ENCODE data around the gene RPL13. TPM values are rescaled to one million over a fixed set of nuclear protein-coding genes. Genes with fewer than 3 reads are reported as not detected.
A peak's percentile ranks its signal among the peaks of the same experiment; 100 is the strongest.

The RPL13 gene
- total and polyA plus RNA-seq, 2 of the 13 experiments (the other 11 are each of a cell fraction or from before 2014, with no cell fraction given) = 2,988 to 4,411 TPM

DNA sequence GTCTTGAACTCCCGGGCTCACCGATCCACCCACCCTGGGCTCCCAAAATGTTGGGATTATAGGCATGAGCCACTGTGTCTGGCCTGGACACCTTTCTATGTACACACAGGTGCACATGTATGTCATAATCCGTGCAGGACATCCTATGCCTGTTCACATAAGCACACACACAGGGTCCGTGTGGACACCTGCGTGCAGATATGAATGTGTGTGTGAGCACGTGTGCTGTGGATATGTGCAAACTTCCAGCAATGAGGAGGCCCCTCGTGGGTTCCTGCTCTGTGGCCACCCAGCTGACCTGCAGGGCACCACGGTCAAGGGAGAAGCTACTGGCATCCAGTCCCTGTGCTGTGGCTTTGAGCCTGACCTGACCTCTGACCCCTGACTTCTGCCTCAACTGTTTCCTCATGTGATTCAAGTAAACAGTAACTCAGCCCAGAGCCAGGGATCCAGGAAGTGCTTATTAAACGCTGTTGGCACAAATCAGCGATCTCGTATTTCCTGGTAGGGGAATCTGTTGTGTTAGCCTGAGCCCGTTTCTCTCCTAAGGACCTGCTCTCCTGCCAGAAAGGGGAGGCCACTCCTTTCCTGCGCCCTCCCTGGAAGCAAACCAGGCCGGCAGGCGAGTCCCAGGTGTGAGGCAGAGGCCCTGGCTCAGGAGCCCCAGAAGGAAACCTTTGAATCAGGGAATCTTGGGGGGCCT lies 21.5 kb downstream of the RPL13 start (continued):
- TF ChIP-seq, protein P1, sequence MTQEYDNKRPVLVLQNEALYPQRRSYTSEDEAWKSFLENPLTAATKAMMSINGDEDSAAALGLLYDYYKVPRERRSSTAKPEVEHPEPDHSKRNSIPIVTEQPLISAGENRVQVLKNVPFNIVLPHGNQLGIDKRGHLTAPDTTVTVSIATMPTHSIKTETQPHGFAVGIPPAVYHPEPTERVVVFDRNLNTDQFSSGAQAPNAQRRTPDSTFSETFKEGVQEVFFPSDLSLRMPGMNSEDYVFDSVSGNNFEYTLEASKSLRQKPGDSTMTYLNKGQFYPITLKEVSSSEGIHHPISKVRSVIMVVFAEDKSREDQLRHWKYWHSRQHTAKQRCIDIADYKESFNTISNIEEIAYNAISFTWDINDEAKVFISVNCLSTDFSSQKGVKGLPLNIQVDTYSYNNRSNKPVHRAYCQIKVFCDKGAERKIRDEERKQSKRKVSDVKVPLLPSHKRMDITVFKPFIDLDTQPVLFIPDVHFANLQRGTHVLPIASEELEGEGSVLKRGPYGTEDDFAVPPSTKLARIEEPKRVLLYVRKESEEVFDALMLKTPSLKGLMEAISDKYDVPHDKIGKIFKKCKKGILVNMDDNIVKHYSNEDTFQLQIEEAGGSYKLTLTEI (CRISPR knock-in tag; conservative IDR thresholded peaks at IDR 0.05) = no peak
- TF ChIP-seq MTA1 (CRISPR knock-in tag; IDR thresholded peaks at IDR 0.05; ENCODE audit: borderline replicate concordance) = no peak
- TF ChIP-seq, protein P2, sequence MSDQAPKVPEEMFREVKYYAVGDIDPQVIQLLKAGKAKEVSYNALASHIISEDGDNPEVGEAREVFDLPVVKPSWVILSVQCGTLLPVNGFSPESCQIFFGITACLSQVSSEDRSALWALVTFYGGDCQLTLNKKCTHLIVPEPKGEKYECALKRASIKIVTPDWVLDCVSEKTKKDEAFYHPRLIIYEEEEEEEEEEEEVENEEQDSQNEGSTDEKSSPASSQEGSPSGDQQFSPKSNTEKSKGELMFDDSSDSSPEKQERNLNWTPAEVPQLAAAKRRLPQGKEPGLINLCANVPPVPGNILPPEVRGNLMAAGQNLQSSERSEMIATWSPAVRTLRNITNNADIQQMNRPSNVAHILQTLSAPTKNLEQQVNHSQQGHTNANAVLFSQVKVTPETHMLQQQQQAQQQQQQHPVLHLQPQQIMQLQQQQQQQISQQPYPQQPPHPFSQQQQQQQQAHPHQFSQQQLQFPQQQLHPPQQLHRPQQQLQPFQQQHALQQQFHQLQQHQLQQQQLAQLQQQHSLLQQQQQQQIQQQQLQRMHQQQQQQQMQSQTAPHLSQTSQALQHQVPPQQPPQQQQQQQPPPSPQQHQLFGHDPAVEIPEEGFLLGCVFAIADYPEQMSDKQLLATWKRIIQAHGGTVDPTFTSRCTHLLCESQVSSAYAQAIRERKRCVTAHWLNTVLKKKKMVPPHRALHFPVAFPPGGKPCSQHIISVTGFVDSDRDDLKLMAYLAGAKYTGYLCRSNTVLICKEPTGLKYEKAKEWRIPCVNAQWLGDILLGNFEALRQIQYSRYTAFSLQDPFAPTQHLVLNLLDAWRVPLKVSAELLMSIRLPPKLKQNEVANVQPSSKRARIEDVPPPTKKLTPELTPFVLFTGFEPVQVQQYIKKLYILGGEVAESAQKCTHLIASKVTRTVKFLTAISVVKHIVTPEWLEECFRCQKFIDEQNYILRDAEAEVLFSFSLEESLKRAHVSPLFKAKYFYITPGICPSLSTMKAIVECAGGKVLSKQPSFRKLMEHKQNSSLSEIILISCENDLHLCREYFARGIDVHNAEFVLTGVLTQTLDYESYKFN (CRISPR knock-in tag; conservative IDR thresholded peaks at IDR 0.05) = peak; percentile 60
- no peak for TF ChIP-seq ZKSCAN8 (CRISPR knock-in tag; IDR thresholded peaks at IDR 0.05; ENCODE audit: borderline replicate concordance)
- no peak for TF ChIP-seq ZNF552 (CRISPR knock-in tag; IDR thresholded peaks at IDR 0.05; ENCODE audit: borderline replicate concordance)
- no peak for TF ChIP-seq YEATS4 (CRISPR knock-in tag; IDR thresholded peaks at IDR 0.05; ENCODE audit: borderline replicate concordance)
- TF ChIP-seq, protein P3, sequence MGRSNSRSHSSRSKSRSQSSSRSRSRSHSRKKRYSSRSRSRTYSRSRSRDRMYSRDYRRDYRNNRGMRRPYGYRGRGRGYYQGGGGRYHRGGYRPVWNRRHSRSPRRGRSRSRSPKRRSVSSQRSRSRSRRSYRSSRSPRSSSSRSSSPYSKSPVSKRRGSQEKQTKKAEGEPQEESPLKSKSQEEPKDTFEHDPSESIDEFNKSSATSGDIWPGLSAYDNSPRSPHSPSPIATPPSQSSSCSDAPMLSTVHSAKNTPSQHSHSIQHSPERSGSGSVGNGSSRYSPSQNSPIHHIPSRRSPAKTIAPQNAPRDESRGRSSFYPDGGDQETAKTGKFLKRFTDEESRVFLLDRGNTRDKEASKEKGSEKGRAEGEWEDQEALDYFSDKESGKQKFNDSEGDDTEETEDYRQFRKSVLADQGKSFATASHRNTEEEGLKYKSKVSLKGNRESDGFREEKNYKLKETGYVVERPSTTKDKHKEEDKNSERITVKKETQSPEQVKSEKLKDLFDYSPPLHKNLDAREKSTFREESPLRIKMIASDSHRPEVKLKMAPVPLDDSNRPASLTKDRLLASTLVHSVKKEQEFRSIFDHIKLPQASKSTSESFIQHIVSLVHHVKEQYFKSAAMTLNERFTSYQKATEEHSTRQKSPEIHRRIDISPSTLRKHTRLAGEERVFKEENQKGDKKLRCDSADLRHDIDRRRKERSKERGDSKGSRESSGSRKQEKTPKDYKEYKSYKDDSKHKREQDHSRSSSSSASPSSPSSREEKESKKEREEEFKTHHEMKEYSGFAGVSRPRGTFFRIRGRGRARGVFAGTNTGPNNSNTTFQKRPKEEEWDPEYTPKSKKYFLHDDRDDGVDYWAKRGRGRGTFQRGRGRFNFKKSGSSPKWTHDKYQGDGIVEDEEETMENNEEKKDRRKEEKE (IDR thresholded peaks at IDR 0.05) = no peak
- no peak for TF ChIP-seq ZNF713 (CRISPR knock-in tag; IDR thresholded peaks at IDR 0.05)
- peak; percentile 95 for TF ChIP-seq RARA (CRISPR knock-in tag; IDR thresholded peaks at IDR 0.05)
- no peak for TF ChIP-seq KMT2A (CRISPR knock-in tag; IDR thresholded peaks at IDR 0.05)
- TF ChIP-seq, protein P4, sequence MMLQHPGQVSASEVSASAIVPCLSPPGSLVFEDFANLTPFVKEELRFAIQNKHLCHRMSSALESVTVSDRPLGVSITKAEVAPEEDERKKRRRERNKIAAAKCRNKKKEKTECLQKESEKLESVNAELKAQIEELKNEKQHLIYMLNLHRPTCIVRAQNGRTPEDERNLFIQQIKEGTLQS (CRISPR knock-in tag; IDR thresholded peaks at IDR 0.05) = no peak
- no peak for TF ChIP-seq ZNF317 (CRISPR knock-in tag; IDR thresholded peaks at IDR 0.05)
- TF ChIP-seq DR1 (CRISPR knock-in tag; IDR thresholded peaks at IDR 0.05) = no peak
- TF ChIP-seq, protein P5, sequence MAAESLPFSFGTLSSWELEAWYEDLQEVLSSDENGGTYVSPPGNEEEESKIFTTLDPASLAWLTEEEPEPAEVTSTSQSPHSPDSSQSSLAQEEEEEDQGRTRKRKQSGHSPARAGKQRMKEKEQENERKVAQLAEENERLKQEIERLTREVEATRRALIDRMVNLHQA (CRISPR knock-in tag; IDR thresholded peaks at IDR 0.05) = no peak
- TF ChIP-seq HIVEP1 (CRISPR knock-in tag; IDR thresholded peaks at IDR 0.05) = no peak
- TF ChIP-seq ETV5 (CRISPR knock-in tag; IDR thresholded peaks at IDR 0.05; ENCODE audit: borderline replicate concordance) = peak; percentile 42; the same call in 1 of the 2 replicates
- TF ChIP-seq TAF1 (CRISPR knock-in tag; IDR thresholded peaks at IDR 0.05) = no peak
- TF ChIP-seq, protein P6, sequence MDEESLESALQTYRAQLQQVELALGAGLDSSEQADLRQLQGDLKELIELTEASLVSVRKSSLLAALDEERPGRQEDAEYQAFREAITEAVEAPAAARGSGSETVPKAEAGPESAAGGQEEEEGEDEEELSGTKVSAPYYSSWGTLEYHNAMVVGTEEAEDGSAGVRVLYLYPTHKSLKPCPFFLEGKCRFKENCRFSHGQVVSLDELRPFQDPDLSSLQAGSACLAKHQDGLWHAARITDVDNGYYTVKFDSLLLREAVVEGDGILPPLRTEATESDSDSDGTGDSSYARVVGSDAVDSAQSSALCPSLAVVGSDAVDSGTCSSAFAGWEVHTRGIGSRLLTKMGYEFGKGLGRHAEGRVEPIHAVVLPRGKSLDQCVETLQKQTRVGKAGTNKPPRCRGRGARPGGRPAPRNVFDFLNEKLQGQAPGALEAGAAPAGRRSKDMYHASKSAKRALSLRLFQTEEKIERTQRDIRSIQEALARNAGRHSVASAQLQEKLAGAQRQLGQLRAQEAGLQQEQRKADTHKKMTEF (CRISPR knock-in tag; IDR thresholded peaks at IDR 0.05) = peak; percentile 38; the same call in 1 of the 2 replicates
- TF ChIP-seq HDAC2 (CRISPR knock-in tag; IDR thresholded peaks at IDR 0.05) = peak; percentile 63
